Left ventricle myocardium inferior (tissue), 1 donor: ENCODE results near the gene USP19. TPM values are rescaled to one million over a fixed set of nuclear protein-coding genes. Genes with fewer than 3 reads are reported as not detected.

Experiments
- DNase-seq: peaks from one replicate; pipeline ENCODE4 v3.0.0-alpha.2; 2020
- H3K27ac ChIP-seq: fragments of 200-600 bp; replicated peaks from 2 replicates; pipeline ENCODE4 v1.8.0; 2021
- H3K27me3 ChIP-seq: fragments of 200-600 bp; 2 replicates; pipeline ENCODE4 v1.8.0; 2021; ENCODE audit warnings: low read depth
- H3K36me3 ChIP-seq: fragments of 200-600 bp; 2 replicates; pipeline ENCODE4 v1.8.0; 2021
- H3K4me1 ChIP-seq: fragments of 200-600 bp; 2 replicates; pipeline ENCODE4 v1.8.0; 2021
- H3K4me3 ChIP-seq: fragments of 200-600 bp; 2 replicates; pipeline ENCODE4 v1.8.0; 2021; ENCODE audit warnings: mild to moderate bottlenecking, moderate library complexity
- H3K9me3 ChIP-seq: fragments of 200-600 bp; replicated peaks from 2 replicates; pipeline ENCODE4 v1.8.0; 2021
- CTCF ChIP-seq: fragments of 200-600 bp; IDR thresholded peaks from 2 replicates; pipeline ENCODE4 v1.8.0; 2021; ENCODE audit warnings: antibody characterized with exemption, mild to moderate bottlenecking, borderline replicate concordance
- intact Hi-C: fragments of 100-400 bp; cut with micrococcal nuclease; formaldehyde crosslinking; loops from one replicate; pipeline ENCODE4 v1.11.0; 2022
- microRNA-seq: library from miRNA; unstranded; fragments of <30 nt; microRNA quantifications from one replicate; pipeline ENCODE4 v1.2.0, GENCODE V29; 2020
- total RNA-seq: library from RNA; stranded (reverse); fragmentation: NEBNext Ultra II Directional; extraction: Animal tissue kit (Norgen Biotek cat#: 25700); gene quantifications from one replicate; pipeline ENCODE4 v1.2.1, GENCODE V29; 2021
- donor health status: DM: no; HTN: yes; CAD: no; lungs with severe emphysema.

The USP19 gene
- total RNA-seq, 1 donor from 2014 or later: 62.5 TPM

GRCh38 chr3:49076646-49077045 is 44.0 kb downstream of the USP19 start:
- TF ChIP-seq CTCF: no peak
- Histone ChIP-seq H3K36me3 (peaks cover 69% of the 10 kb centered on the region), H3K27me3 (no peaks in the 10 kb centered on the region), H3K27ac (no peak overlapping the region), H3K9me3 (no peaks in the 10 kb centered on the region), H3K4me1 (peaks cover 4% of the 10 kb centered on the region), H3K4me3 (no peak overlapping the region)
- no peak for DNase-seq
- intact Hi-C loops: no loop called here

GRCh38 chr3:49076116-49076515 is 44.5 kb downstream of the USP19 start:
- Histone ChIP-seq H3K27ac (no peak overlapping the region), H3K4me1 (peaks cover 4% of the 10 kb centered on the region), H3K36me3 (peaks cover 74% of the 10 kb centered on the region), H3K27me3 (no peaks in the 10 kb centered on the region), H3K4me3 (no peak overlapping the region), H3K9me3 (no peaks in the 10 kb centered on the region)
- intact Hi-C loops: no loop called here
- TF ChIP-seq CTCF: no peak
- DNase-seq: no peak

Small RNA genes within 50 kb of the gene (microRNA-seq; reads per million reads assigned to microRNA genes)
- not detected for gene MIR6890

Other genes starting within 250 kb of the USP19 start
- 94.1 TPM for gene SLC25A20, start 221.9 kb downstream of the USP19 start, total RNA-seq
- 180 TPM for gene ARIH2, start 202.0 kb downstream of the USP19 start, total RNA-seq
- gene P4HTM, start 130.6 kb downstream of the USP19 start, total RNA-seq: 28.9 TPM
- 79.0 TPM for gene WDR6, start 113.4 kb downstream of the USP19 start, total RNA-seq
- 11.8 TPM for gene DALRD3, start 102.2 kb downstream of the USP19 start, total RNA-seq
- 159 TPM for gene NDUFAF3, start 98.7 kb downstream of the USP19 start, total RNA-seq
- gene IMPDH2, start 91.4 kb downstream of the USP19 start, total RNA-seq: 46.9 TPM
- gene QRICH1, start 26.8 kb downstream of the USP19 start, total RNA-seq: 58.8 TPM
- 203 TPM for gene QARS1, start 16.1 kb downstream of the USP19 start, total RNA-seq
- 772 TPM for gene LAMB2, start 12.2 kb upstream of the USP19 start, total RNA-seq
- gene CCDC71, start 45.5 kb upstream of the USP19 start, total RNA-seq: 11.9 TPM
- gene KLHDC8B, start 50.8 kb upstream of the USP19 start, total RNA-seq: 92.5 TPM
- gene C3orf62, start 156.4 kb upstream of the USP19 start, total RNA-seq: 2.8 TPM
- gene USP4, start 219.2 kb upstream of the USP19 start, total RNA-seq: 37.3 TPM
- 115 TPM for gene GPX1, start 237.5 kb upstream of the USP19 start, total RNA-seq